ENCODE data around the gene SMIM12.
"Not testable (repeated sequence)": the region's sequence is repeated elsewhere in the genome, so short reads cannot be mapped to it uniquely, and the experiment has no call there.

The SMIM12 gene

DNA sequence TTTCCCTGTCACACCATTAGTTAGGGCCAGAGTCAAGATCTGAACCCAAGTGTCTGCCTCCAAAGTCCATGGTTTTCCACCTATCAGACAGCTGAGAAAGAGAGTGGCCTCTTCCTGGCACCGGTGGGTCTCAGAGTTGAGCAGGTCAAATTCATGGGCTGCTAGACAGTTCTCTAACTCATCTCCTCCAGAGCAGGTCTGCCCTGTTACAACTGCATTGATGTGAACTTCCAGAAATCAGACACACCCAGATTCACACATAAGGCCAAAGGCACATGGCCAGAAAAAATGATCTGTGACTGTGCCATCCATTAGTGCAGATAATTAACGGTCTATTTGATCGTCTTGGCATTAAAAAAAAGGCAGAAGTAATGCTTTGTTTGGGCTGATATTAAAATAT lies 17.5 kb downstream of the SMIM12 start:
- no peak for DNase-seq

- DNase-seq = no peak
Observed at GRCh38 chr1:34840426-34840825, 19.1 kb downstream of the SMIM12 start.

DNA sequence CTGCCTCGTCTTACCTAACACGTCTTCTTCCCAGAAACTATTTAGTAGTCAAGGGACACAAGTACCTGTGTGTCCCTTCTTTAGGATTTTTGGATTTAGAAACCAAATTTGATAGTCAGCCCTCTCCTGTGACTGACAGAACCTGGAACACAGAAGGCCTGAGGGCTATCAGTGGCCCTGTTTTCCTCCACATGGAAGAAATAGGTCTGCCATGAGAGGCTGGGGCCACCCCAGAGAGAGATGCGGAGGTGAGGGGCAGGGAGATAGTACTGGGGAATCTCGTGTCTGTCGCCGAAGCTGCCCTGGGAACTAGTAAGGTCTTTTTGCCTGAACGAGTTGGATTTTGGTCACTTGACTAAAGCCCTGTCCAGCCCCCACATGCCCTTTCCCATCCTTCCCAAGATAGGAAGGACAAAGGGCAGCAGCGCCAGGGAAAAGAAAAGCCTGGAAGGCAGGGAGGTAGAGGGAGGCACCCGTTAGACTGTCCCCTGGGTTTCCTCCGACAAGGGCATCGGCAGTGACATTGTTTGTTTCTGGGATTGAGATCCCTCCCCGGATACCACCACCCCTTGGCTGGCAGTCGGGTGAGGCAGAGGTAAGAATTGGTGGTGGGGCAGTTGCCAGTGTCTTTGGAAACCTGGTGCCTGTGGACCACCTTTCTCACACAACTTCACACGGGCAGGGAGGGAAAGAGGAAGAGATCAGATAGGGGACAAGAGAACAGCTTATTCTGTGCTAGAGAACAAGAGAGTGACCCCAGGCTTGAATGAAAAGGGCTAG lies 19.8 kb downstream of the SMIM12 start:
- no peak for DNase-seq

- DNase-seq = no peak
Observed at GRCh38 chr1:34833711-34834110, 25.8 kb downstream of the SMIM12 start.

GRCh38 chr1:34831721-34832246 lies 27.8 kb downstream of the SMIM12 start:
- DNase-seq = no peak

DNA sequence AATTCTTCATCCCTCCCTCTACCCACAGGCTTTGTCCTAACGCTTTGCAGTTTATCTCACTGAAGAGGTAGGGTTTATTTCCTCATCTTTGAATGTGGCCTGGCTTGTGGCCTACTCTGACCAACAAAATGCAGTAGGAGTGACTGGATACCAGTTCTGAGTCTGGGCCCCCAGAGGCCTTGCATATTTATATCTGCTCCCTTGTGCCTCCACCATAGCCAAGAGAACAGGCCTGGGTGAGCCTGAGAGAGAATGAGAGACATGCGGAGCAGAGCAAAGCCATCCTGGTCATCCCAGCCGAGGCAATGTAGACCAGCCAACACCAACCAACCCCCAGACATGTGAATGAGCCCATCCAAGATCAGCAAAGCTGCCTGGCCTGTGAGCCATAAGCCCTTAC lies 30.3 kb downstream of the SMIM12 start:
- no peak for DNase-seq

- DNase-seq = no peak
Observed at GRCh38 chr1:34828611-34829010, 30.9 kb downstream of the SMIM12 start.

GRCh38 chr1:34827341-34827941 lies 32.1 kb downstream of the SMIM12 start:
- no peak for DNase-seq

DNA sequence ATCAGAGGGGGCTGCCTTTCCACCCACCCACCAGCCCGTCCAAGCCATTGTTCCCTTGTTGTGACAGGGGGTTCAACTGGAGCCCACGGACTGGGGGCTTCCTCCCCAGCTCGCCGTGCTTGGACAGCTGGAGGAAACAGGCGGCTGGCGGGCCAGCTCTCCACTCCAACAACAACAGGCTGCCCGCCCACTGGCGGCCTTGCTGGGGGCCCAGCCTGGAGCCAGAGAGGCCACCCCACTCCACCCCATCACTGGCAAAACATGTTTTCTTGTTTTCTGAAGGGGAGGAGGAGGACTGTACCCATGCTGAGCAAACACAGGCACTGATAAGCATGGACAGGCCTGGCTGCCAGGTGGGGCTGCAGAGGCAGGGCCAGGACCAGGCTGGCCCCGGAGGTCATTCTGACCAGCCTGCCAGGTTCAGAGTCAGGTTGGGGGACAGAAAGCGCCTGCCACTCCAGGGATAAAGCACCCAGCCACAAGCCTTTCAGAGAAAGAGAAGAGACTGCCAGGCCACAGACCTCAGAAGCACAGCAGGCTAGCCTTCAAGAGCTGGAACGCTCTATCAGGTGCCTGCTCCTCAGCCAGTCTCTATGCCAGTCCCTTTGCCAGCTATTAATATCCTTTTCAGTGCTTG lies 34.0 kb downstream of the SMIM12 start:
- no peak for DNase-seq

DNA sequence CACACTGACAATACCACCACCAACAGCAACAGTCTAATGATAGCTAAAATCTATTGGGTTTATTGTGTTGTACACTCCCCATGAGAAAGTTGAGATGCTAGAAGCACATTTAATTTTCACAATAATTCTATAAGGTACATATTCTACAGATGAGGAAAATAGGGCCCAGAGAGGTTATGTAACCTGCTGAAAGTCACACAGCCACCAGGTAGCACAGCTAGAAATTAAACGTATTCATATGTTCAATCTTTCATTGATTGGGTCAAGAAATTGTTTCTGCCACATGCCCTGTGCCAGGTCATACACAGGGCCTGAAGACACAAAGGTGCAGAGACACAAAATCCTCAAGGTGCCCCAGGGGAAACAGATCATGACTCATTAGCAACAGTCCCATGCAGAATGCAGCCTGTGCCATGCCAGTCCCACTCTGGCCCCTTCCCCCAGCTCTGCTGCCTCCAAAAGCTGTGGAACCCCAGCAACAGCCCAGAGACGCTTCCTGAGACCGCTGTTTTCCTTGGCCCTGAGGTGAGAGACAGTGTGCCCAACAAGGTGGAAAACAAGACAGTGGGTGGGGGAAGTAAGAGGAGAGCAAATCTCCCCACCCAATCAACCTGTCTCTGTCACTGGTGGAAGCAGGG lies 34.6 kb downstream of the SMIM12 start:
- no peak for DNase-seq

DNA sequence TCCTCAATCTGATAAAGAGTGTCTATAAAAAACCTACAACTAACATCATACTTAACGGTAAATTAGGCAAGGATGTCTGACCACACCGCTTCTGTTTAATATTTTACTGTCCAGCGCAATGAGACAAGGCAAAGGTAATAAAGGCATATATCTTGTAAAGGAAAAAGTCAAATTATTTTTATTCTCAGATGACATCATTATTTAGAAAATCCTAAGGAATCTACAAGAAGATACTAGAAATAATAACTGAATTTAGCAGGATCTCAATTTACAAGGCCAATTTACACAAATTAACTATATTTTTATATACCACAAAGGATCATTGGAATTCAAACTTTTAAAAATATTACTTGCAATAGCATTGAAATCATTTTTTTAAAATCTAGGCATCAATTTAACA lies 37.3 kb downstream of the SMIM12 start:
- DNase-seq = no peak

- not testable (repeated sequence) for DNase-seq
Observed at GRCh38 chr1:34818862-34819261, 40.7 kb downstream of the SMIM12 start.

GRCh38 chr1:34816778-34817177 lies 42.8 kb downstream of the SMIM12 start:
- no peak for DNase-seq

DNA sequence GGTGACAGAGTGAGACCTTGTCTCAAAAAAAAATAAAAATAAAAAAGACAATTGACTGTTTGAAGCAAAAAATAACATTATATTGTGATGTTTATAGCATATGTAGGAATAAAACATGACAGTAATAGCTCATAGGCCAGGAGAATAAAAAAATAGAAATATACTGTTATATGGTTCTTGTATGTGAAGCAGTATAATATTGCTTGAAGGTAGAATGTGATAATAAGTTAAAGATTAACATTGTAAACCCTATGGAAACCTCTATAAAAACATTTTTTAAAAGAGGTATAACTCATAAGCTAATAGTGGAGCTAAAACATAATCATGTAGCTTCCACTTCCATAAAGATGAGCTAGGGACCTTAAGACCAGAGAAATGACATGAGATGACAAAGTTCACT lies 43.2 kb downstream of the SMIM12 start:
- no peak for DNase-seq

DNA sequence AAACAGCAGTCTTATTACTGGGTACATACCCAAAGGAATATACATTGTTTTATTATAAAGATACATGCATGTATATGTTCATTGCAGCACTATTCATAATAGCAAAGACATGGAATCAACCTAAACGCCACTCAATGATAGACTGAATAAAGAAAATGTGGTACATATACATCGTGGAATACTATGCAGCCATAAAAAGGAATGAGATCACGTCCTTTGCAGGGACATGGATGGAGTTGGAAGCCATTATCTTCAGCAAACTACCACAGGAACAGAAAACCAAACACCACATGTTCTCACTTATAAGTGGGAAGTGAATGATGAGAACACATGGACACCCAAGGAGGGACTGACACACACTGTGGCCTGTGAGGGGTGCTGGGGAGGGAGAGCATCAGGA lies 48.8 kb downstream of the SMIM12 start:
- not testable (repeated sequence) for DNase-seq

GRCh38 chr1:34808051-34808810 lies 51.3 kb downstream of the SMIM12 start:
- no peak for DNase-seq

GRCh38 chr1:34806396-34806795 lies 53.2 kb downstream of the SMIM12 start:
- no peak for DNase-seq

DNA sequence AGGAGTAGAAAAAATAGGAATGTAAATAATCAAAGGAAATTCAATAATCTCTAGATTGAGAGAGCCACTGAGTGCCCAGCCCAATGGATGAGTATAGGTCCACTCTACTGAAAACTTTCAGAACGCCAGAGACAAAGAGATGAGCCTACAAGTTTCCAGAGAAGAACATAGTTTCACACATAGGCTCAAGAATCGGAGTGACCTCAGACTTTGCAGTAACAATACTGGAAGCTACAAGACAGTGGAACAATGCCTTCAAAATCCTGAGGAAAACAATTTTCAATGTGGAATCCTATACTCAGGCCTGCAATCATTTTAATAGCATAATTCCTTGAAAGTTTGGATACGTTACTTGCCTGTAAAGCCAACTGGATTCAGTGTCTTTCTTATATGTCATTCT lies 55.8 kb downstream of the SMIM12 start:
- no peak for DNase-seq

Measured in SIG-M5 (cell line).